GM23248 (cell line): ENCODE results near the gene ZNF132.

Experiments used
- EZH2 ChIP-seq: fragments of 200-600 bp; sonication (generic); IDR thresholded peaks from 2 replicates; pipeline ENCODE4 v1.6.1; 2018; ENCODE audit warnings: antibody characterized with exemption, mild to moderate bottlenecking; ENCODE audit not compliant: insufficient read depth, poor library complexity, severe bottlenecking
- EZH2phosphoT487 ChIP-seq: fragments of 200-600 bp; sonication (generic); IDR thresholded peaks from 2 replicates; pipeline ENCODE4 v1.6.1; 2018; ENCODE audit warnings: antibody characterized with exemption, moderate library complexity, mild to moderate bottlenecking, low read depth; ENCODE audit not compliant: insufficient read depth

DNA sequence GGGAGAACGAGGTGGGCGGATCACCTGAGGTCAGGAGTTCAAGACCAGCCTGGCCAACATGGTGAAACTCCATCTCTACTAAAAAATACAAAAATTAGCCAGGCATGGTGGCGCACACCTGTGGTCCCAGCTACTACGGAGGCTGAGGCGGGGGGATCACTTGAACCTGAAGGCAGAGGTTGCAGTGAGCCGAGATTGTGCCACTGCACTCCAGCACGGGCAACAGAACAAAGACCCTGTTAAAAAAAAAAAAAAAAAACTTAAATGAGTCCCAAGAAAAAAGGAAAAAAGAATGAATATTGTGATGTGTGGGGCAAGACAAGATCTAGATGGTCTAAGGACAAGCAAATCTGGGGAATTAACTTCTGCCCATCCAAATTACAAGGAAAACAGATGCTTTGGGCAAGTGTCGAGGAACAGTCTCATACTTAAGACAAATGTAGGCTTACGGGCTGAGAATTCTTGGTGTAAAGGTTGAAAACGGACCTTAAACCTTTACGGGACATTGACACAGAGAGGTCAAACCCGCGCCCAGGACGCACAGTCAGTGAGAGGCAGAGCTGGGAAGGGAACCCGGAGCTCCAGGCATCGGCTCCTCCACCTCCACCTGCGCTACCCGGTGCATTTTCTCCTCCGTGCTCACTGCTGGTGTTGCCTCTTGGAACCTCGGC, 26.3 kb upstream of the ZNF132 start:
- TF ChIP-seq EZH2 (no peak), EZH2phosphoT487 (no peak)
